Thyroid gland (tissue), 4 donors: ENCODE results near the gene MYCL. TPM values are rescaled to one million over a fixed set of nuclear protein-coding genes. Genes with fewer than 3 reads are reported as not detected.
A peak's percentile ranks its signal among the peaks of the same experiment; 100 is the strongest.

Source experiments
- DNase-seq, 2 donors: peaks; one replicate each; pipeline ENCODE4 v3.0.0-alpha.2; 2019
- H3K27ac ChIP-seq, 3 donors: fragments of 200-600 bp; sonication (generic); 1 replicate in 2 of 3; 2 replicates in 1 of 3; pipeline ENCODE4 v1.5.1; 2016 to 2019; ENCODE audit warnings: mild to moderate bottlenecking in 1 of 3, moderate library complexity in 1 of 3
- H3K27me3 ChIP-seq: fragments of 200-600 bp; sonication (generic); one replicate; pipeline ENCODE4 v1.5.1; 2019
- H3K36me3 ChIP-seq, 2 donors: fragments of 200-600 bp; sonication (generic); one replicate each; pipeline ENCODE4 v1.5.1; 2016 to 2019
- H3K4me1 ChIP-seq, 2 donors: fragments of 200-600 bp; sonication (generic); one replicate each; pipeline ENCODE4 v1.5.1; 2017 to 2019
- H3K4me3 ChIP-seq, 3 donors: fragments of 200-600 bp; sonication (generic); replicated peaks in 1 of 3; 1 replicate in 2 of 3; 2 replicates in 1 of 3; pipeline ENCODE4 v1.5.1; 2016; ENCODE audit warnings: mild to moderate bottlenecking in 1 of 3
- H3K9me3 ChIP-seq: fragments of 200-600 bp; sonication (generic); one replicate; pipeline ENCODE4 v1.5.1; 2017
- CTCF ChIP-seq, 6 experiments: fragments of 200-600 bp in 3 of 6; fragments of 450-650 bp in 3 of 6; sonication (generic) in 3 of 6; IDR thresholded peaks; one replicate each; pipeline ENCODE4 v1.5.1; 2016 to 2019; ENCODE audit warnings: antibody characterized with exemption in 6 of 6, mild to moderate bottlenecking in 2 of 6, inconsistent platforms in 1 of 6, moderate library complexity in 1 of 6
- POLR2A ChIP-seq, 2 donors: fragments of 450-650 bp; IDR thresholded peaks; one replicate each; pipeline ENCODE4 v1.6.1; 2017; ENCODE audit warnings: antibody characterized with exemption in 2 of 2, mild to moderate bottlenecking in 2 of 2, moderate library complexity in 1 of 2
- WGBS, 2 donors: methylation state at CpG; one replicate each; pipeline ENCODE4 v1.1.5; 2017; 5-methylcytosine and 5-hydroxymethylcytosine counted together
- intact Hi-C: fragments of 100-400 bp; cut with DNase I; formaldehyde crosslinking; loops from one replicate; pipeline ENCODE4 v1.15.1; 2023
- total RNA-seq, 4 donors: library from RNA; depleted of rRNA; stranded (reverse); fragments of >200 nt; gene quantifications; one replicate each; pipeline ENCODE4 v1.2.3, GENCODE V29; 2016

MYCL gene
- 1 to 10 TPM; 1.4 to 3.9 (median 3.5) TPM for total RNA-seq

- WGBS, 2 donors = 1% methylated on average over 24 of the region's 92 CpGs; no CpG with 5 or more reads in 1 of the 2 donors
- peak; percentile 90 to 92 for DNase-seq
- Histone ChIP-seq H3K4me3 (peak within 1 kb of the TSS; percentile 47 to 60 (median 51)), H3K36me3 (no peaks in the 10 kb centered on the region), H3K27me3 (no peaks in the 10 kb centered on the region), H3K27ac (peak within 1 kb of the TSS in 2 of 3 donors; percentile 2 to 70), H3K9me3 (no peaks in the 10 kb centered on the region), H3K4me1 (peaks cover 6 to 24% of the 10 kb centered on the region in 2 donors)
- intact Hi-C loops = loop anchor here (5.0 kb wide), 1 partner anchor 85 kb away; no protein-coding TSS in a partner anchor
- TF ChIP-seq POLR2A (IDR thresholded peaks at IDR 0.05) (peak; percentile 26 to 98), CTCF (IDR thresholded peaks at IDR 0.05) (peak; percentile 72 to 90 (median 78))
Measured at GRCh38 chr1:39901714-39902459, at the start of gene MYCL. Gene MYCL (minus strand): TSS chr1:39901917. CDS start chr1:39901434, 483 bp downstream.

- intact Hi-C loops = no loop called here
- 88 to 92% methylated on average over 2 of the region's 2 CpGs for WGBS, 2 donors
- H3K4me3 ChIP-seq = no peak overlapping the region
- no peaks in the 10 kb centered on the region for H3K36me3 ChIP-seq
- H3K27me3 ChIP-seq = no peaks in the 10 kb centered on the region
- H3K9me3 ChIP-seq = no peaks in the 10 kb centered on the region
- no peak for DNase-seq
- H3K4me1 ChIP-seq = peaks cover 7 to 21% of the 10 kb centered on the region in 2 donors
- H3K27ac ChIP-seq = no peak overlapping the region
- TF ChIP-seq CTCF (IDR thresholded peaks at IDR 0.05) (no peak), POLR2A (IDR thresholded peaks at IDR 0.05) (no peak)
Measured at GRCh38 chr1:39949891-39950290, 48.2 kb upstream of the MYCL start.

- TF ChIP-seq CTCF (IDR thresholded peaks at IDR 0.05) (no peak), POLR2A (IDR thresholded peaks at IDR 0.05) (no peak)
- Histone ChIP-seq H3K27me3 (no peaks in the 10 kb centered on the region), H3K27ac (no peak overlapping the region), H3K4me1 (peaks cover 0 to 3% of the 10 kb centered on the region in 2 donors), H3K36me3 (no peaks in the 10 kb centered on the region), H3K4me3 (no peak overlapping the region), H3K9me3 (no peaks in the 10 kb centered on the region)
- DNase-seq = no peak
- intact Hi-C loops = no loop called here
- WGBS, 2 donors = 65 to 68% methylated on average over 4 of the region's 4 CpGs
Measured at GRCh38 chr1:39947260-39947659, 45.5 kb upstream of the MYCL start.

- no peak for DNase-seq
- intact Hi-C loops = no loop called here
- TF ChIP-seq CTCF (IDR thresholded peaks at IDR 0.05) = no peak
- no peak for TF ChIP-seq POLR2A (IDR thresholded peaks at IDR 0.05)
- Histone ChIP-seq H3K4me1 (no peaks in the 10 kb centered on the region), H3K36me3 (no peaks in the 10 kb centered on the region), H3K27me3 (no peaks in the 10 kb centered on the region), H3K4me3 (no peak overlapping the region), H3K27ac (no peak overlapping the region), H3K9me3 (no peaks in the 10 kb centered on the region)
- 87 to 92% methylated on average over 4 of the region's 4 CpGs for WGBS, 2 donors
Measured at GRCh38 chr1:39946216-39946615, 44.5 kb upstream of the MYCL start.

GRCh38 chr1:39944410-39945112 is 42.8 kb upstream of the MYCL start:
- no peaks in the 10 kb centered on the region for H3K9me3 ChIP-seq
- no peak for DNase-seq
- H3K36me3 ChIP-seq = no peaks in the 10 kb centered on the region
- no peaks in the 10 kb centered on the region for H3K4me1 ChIP-seq
- H3K4me3 ChIP-seq = no peak overlapping the region
- no peak overlapping the region for H3K27ac ChIP-seq
- TF ChIP-seq POLR2A (IDR thresholded peaks at IDR 0.05) = no peak
- no peaks in the 10 kb centered on the region for H3K27me3 ChIP-seq
- intact Hi-C loops = no loop called here
- 58 to 59% methylated on average over 8 of the region's 8 CpGs for WGBS, 2 donors
